ENCODE results near the gene PAPPA2. TPM values are rescaled to one million over a fixed set of nuclear protein-coding genes. Genes with fewer than 3 reads are reported as not detected.
"Not testable (repeated sequence)": the region's sequence is repeated elsewhere in the genome, so short reads cannot be mapped to it uniquely, and the experiment has no call there.

PAPPA2 gene
- total RNA-seq, 3 donors from 2014 or later (not counting 1 experiment from before 2014, with no cell fraction given), result 0.48 TPM; not detected in 2

DNA sequence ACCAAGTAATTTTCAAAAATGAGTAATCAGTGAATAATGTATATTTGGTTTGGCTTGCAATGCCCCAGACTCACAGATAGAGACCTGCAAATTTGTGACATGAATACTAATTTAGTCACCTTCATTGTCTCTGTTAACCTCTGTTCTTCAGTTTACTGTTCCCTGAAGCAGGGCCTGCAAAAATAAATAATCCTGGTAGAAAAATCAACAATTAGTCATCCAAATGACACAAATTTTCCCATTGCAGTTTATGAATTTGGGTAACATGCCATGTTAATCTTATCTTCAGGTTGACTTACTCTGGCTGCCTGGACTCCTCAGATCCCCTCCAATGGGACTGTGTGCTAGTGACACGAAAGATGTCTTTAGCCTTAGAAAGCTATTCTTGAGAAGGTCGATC lies 289.5 kb downstream of the PAPPA2 start:
- Histone ChIP-seq H3K36me3 (ENCODE audit: control insufficient read depth, insufficient read depth, low read length) (no peaks in the 10 kb centered on the region), H3K4me3 (ENCODE audit: low read length) (no peak overlapping the region), H3K27me3 (ENCODE audit: control insufficient read depth, insufficient read depth, low read length) (no peaks in the 10 kb centered on the region), H3K27ac (ENCODE audit: low read length) (no peak overlapping the region), H3K9me3 (ENCODE audit: control insufficient read depth, insufficient read depth, low read length) (no peaks in the 10 kb centered on the region), H3K4me1 (ENCODE audit: control insufficient read depth, insufficient read depth, low read length) (no peaks in the 10 kb centered on the region)
- WGBS (ENCODE audit: insufficient coverage), result 85% methylated on average over 2 of the region's 2 CpGs
- no peak for TF ChIP-seq CTCF (IDR thresholded peaks at IDR 0.05)
- Mint-ChIP-seq H3K4me1 (no peaks in the 10 kb centered on the region), H3K27ac (no peak overlapping the region), H3K9me3 (peaks cover 0 to 3% of the 10 kb centered on the region in 2 donors), H3K4me3 (no peak overlapping the region), H3K36me3 (no peaks in the 10 kb centered on the region), H3K27me3 (ENCODE audit: low read depth in 2 of 2) (no peaks in the 10 kb centered on the region)
- no peak for DNase-seq
- no peak for ATAC-seq
- intact Hi-C loops (cut with micrococcal nuclease), result no loop called here

DNA sequence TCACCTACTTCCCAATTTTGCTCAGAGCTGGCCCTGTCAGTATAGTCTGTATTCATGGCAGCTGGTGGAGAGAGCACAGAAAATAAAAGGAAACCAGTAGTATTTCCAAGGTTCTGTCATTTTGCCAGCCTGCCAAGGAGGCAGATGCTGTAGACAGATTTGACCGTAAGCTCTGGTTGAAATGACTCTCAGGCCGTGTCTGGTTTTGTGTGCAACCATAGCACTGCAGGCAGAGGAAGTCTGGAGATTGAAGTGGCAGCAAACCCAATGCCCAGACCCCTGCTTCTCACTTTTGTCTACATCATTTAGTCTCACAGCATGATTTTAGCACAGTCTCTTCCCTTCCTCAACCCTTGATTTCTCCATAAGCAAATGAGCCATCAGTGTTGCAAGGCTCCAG lies 291.7 kb downstream of the PAPPA2 start:
- 20% methylated on average over 2 of the region's 2 CpGs for WGBS (ENCODE audit: insufficient coverage)
- TF ChIP-seq CTCF (IDR thresholded peaks at IDR 0.05), result no peak
- H3K4me1 Mint-ChIP-seq, result no peaks in the 10 kb centered on the region
- H3K27me3 ChIP-seq (ENCODE audit: control insufficient read depth, insufficient read depth, low read length), result no peaks in the 10 kb centered on the region
- no peaks in the 10 kb centered on the region for H3K9me3 ChIP-seq (ENCODE audit: control insufficient read depth, insufficient read depth, low read length)
- intact Hi-C loops (cut with micrococcal nuclease), result no loop called here
- no peak overlapping the region for H3K4me3 ChIP-seq (ENCODE audit: low read length)
- no peaks in the 10 kb centered on the region for H3K36me3 Mint-ChIP-seq
- no peak for ATAC-seq
- H3K27ac Mint-ChIP-seq, result no peak overlapping the region
- no peaks in the 10 kb centered on the region for H3K4me1 ChIP-seq (ENCODE audit: control insufficient read depth, insufficient read depth, low read length)
- H3K36me3 ChIP-seq (ENCODE audit: control insufficient read depth, insufficient read depth, low read length), result no peaks in the 10 kb centered on the region
- no peak for DNase-seq
- H3K4me3 Mint-ChIP-seq, result no peak overlapping the region
- H3K9me3 Mint-ChIP-seq, result peaks cover 2 to 3% of the 10 kb centered on the region in 2 donors
- no peaks in the 10 kb centered on the region for H3K27me3 Mint-ChIP-seq (ENCODE audit: low read depth in 2 of 2)
- H3K27ac ChIP-seq (ENCODE audit: low read length), result no peak overlapping the region

- H3K9me3 Mint-ChIP-seq; H3K4me3 Mint-ChIP-seq; H3K27me3 Mint-ChIP-seq (ENCODE audit: low read depth in 2 of 2); H3K36me3 ChIP-seq (ENCODE audit: control insufficient read depth, insufficient read depth, low read length); ATAC-seq; H3K27me3 ChIP-seq (ENCODE audit: control insufficient read depth, insufficient read depth, low read length); H3K27ac ChIP-seq (ENCODE audit: low read length); DNase-seq; H3K9me3 ChIP-seq (ENCODE audit: control insufficient read depth, insufficient read depth, low read length); H3K4me1 Mint-ChIP-seq; H3K4me3 ChIP-seq (ENCODE audit: low read length); H3K27ac Mint-ChIP-seq; intact Hi-C loops (cut with micrococcal nuclease); H3K4me1 ChIP-seq (ENCODE audit: control insufficient read depth, insufficient read depth, low read length); H3K36me3 Mint-ChIP-seq: not testable (repeated sequence)
- WGBS (ENCODE audit: insufficient coverage), result 95% methylated on average over 3 of the region's 8 CpGs
These were observed 293.8 kb downstream of the PAPPA2 start for GRCh38 chr1:176756817-176757216.

DNA sequence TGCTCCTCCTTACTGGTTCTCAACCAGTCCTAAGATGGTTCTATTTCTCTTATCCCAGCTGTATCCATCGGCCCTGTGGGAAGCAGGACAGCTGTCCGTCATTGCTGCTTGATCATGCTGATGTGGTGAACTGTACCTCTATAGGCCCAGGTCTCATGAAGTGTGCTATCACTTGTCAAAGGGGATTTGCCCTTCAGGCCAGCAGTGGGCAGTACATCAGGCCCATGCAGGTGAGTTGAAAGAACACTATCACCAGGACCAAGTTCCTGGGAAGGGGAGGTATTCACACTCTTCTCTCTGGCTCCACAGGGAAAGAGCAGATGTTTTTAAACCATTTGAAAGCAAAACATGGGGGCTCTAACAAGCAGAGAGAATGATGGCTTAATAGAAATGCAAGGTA lies 302.6 kb downstream of the PAPPA2 start:
- Histone ChIP-seq H3K4me3 (ENCODE audit: low read length) (no peak overlapping the region), H3K4me1 (ENCODE audit: control insufficient read depth, insufficient read depth, low read length) (no peaks in the 10 kb centered on the region), H3K36me3 (ENCODE audit: control insufficient read depth, insufficient read depth, low read length) (no peaks in the 10 kb centered on the region), H3K27ac (ENCODE audit: low read length) (no peak overlapping the region), H3K9me3 (ENCODE audit: control insufficient read depth, insufficient read depth, low read length) (no peaks in the 10 kb centered on the region), H3K27me3 (ENCODE audit: control insufficient read depth, insufficient read depth, low read length) (no peaks in the 10 kb centered on the region)
- no peak for TF ChIP-seq CTCF (IDR thresholded peaks at IDR 0.05)
- H3K36me3 Mint-ChIP-seq, result no peaks in the 10 kb centered on the region
- peaks cover 0 to 7% of the 10 kb centered on the region in 2 donors for H3K9me3 Mint-ChIP-seq
- no peak overlapping the region for H3K4me3 Mint-ChIP-seq
- H3K4me1 Mint-ChIP-seq, result no peaks in the 10 kb centered on the region
- H3K27ac Mint-ChIP-seq, result no peak overlapping the region
- DNase-seq (no peak), ATAC-seq (no peak)
- no peaks in the 10 kb centered on the region for H3K27me3 Mint-ChIP-seq (ENCODE audit: low read depth in 2 of 2)
- 83% methylated on average over 2 of the region's 2 CpGs for WGBS (ENCODE audit: insufficient coverage)
- intact Hi-C loops (cut with micrococcal nuclease), result no loop called here

Data from natural killer cell (primary cell).